GM10248 (cell line): ENCODE data around the gene IL17RD.

Experiments used
- CTCF ChIA-PET: fragments of 300-600 bp; sonication (Branson Sonifier 250); formaldehyde crosslinking; extraction: SDS; loops from one replicate; lab custom pipeline; 2021; ENCODE audit warnings: antibody characterized with exemption; lab: Yijun Ruan, JAX
- POLR2A ChIA-PET: fragments of 350-650 bp; sonication (Branson Sonifier 250); formaldehyde crosslinking; extraction: SDS; loops from one replicate; lab custom pipeline; 2020; ENCODE audit warnings: antibody characterized with exemption; lab: Yijun Ruan, JAX
- DNase-seq: peaks from one replicate; pipeline ENCODE4 v3.0.0; 2012; ENCODE audit errors: extremely low spot score
- TF ChIP-seq, protein P1 (sequence below): IDR thresholded peaks from 2 replicates; pipeline ENCODE4 v1.5.1; 2012; ENCODE audit warnings: mild to moderate bottlenecking, low read depth; ENCODE audit errors: extremely low read depth, missing control alignments, control extremely low read depth

Gene IL17RD

DNA sequence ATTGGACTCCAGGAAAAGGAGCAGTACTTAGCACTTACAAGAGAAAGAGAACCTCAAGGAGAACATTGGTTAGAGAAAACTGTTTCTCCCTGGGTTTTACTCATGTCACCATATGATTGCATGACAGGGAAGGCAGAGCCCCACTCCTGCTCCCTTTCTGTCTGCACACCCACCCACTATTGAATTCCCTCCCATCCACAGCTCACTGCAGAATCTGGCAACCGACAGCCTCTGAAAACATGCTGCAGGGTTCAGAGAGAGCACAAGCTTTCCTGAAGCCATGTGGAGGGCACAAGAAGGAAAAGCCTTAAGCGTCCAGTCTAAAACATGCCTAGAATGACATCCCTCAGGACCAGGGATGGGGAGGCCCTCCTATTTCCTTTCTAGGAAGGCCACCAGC lies 3.0 kb upstream of the IL17RD start:
- TF ChIP-seq, protein P1, sequence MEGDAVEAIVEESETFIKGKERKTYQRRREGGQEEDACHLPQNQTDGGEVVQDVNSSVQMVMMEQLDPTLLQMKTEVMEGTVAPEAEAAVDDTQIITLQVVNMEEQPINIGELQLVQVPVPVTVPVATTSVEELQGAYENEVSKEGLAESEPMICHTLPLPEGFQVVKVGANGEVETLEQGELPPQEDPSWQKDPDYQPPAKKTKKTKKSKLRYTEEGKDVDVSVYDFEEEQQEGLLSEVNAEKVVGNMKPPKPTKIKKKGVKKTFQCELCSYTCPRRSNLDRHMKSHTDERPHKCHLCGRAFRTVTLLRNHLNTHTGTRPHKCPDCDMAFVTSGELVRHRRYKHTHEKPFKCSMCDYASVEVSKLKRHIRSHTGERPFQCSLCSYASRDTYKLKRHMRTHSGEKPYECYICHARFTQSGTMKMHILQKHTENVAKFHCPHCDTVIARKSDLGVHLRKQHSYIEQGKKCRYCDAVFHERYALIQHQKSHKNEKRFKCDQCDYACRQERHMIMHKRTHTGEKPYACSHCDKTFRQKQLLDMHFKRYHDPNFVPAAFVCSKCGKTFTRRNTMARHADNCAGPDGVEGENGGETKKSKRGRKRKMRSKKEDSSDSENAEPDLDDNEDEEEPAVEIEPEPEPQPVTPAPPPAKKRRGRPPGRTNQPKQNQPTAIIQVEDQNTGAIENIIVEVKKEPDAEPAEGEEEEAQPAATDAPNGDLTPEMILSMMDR: no peak
- no peak for DNase-seq
- CTCF ChIA-PET: interaction anchor here (4.2 kb wide), 1 partner anchor 11 kb away, joined by 30 read pairs; no protein-coding TSS in a partner anchor
- POLR2A ChIA-PET: no interaction called here

DNA sequence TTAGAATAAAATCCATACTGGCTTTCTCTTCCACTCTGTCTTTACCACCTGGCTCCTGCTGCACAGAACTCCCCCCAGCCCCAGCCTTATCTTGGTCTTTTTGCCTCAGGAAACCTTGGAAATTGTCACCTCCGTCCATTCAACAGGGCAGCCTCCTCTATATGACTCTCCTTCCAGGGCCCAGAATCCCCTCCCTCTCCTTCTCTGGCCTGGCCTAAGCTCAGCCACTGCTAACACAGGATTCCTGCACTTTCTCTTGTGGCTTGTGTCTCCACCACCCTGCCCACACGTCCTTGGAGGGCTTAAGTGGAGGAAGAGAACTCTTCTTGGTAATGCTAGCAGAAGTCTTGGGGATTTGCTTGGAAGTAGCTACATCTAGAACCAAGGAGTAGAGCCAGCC lies 1.5 kb upstream of the IL17RD start:
- TF ChIP-seq, protein P1: no peak
- POLR2A ChIA-PET: no interaction called here
- DNase-seq: no peak
- CTCF ChIA-PET: no interaction called here

DNA sequence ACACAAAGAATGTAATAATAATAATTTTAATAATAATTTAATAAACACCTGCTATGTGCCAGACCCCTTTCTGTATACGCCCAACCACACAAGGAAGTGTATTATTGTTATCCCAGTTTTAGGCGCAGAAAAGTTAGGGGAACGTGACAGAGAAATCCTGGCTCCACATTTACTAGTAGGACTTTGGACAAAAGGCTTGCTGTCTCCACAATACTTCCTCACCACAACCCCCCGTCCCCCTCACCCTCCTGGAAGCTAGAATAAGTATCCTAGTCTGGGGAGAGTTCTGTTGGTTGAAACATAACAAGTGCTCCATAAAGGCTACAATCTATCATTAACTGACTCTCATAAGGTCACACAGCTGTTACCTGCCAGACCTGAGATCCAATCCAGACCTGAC lies 488 bp upstream of the IL17RD start:
- no peak for DNase-seq
- POLR2A ChIA-PET: no interaction called here
- CTCF ChIA-PET: no interaction called here
- TF ChIP-seq, protein P1: no peak

DNA sequence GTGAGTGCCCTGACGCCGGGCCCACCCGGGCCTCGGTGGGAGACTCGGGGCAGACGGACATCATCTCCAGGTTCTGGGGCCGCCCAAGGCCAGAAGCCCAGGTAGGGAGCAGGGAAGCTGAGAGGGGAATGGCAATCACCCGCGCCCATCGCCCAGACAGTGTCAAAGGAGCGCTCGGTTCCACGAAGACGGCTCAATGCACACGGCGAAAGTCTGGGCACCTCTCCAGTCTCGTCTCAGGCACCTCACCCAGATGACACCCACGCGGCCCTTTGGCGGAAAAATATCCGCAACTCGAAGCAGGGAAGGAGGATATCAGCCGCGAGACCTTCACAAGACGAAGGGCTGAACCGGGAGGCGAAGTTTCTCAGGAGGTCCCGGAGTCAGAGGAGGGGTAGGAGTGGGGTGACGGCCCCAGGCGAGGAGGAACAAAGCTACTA lies 916 bp downstream of the IL17RD start:
- POLR2A ChIA-PET: no interaction called here
- DNase-seq: no peak
- CTCF ChIA-PET: interaction anchor here (1.7 kb wide), 1 partner anchor 10 kb away, joined by 5 read pairs; no protein-coding TSS in a partner anchor
- TF ChIP-seq, protein P1: no peak

DNA sequence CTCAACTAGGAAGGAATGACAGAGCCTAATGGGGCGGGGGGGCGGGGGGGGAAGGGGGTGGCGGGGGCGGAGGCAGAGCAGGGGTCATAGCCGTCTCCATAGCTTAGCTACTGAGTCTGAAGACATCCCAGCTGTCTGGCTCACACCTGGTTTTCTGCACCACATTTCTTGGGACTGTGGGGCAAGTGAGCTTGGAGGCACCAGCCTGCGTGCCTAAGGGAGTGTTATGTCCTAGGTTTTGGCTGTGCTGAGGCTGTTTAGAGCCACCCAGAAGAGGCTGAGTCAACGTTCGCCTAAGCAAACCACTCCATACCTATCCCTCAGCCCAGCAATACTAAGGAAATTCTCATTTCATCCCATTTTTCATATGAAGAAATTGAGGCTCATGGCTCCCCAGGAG lies 1.4 kb downstream of the IL17RD start:
- ChIA-PET CTCF (interaction anchor here (1.7 kb wide), 1 partner anchor 11 kb away, joined by 5 read pairs; no protein-coding TSS in a partner anchor), POLR2A (no interaction called here)
- TF ChIP-seq, protein P1: no peak
- no peak for DNase-seq

DNA sequence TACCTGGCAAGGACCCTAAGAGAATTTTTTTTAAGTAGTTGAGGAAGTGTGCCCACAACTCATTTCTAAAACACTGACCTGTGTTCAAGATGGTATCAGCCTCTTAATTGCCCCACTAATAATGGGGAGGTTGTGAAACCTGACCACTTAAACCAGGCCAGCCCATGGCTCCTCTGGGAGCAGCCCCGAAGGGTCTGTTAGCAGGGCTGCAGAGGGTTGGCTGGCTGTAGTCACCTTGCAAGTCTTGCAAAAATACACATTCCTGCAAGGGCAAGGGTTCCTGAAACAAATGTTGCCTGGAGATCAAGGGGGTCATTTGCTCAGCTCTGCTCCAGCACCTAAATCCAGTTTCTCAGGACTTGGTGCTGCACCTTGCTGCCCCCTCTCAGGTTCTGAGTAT lies 3.2 kb downstream of the IL17RD start:
- ChIA-PET POLR2A (no interaction called here), CTCF (interaction anchor here (0.9 to 1.1 kb wide), 2 partner anchors 8 to 61 kb away, joined by 3 to 5 read pairs; no protein-coding TSS in a partner anchor)
- DNase-seq: no peak
- TF ChIP-seq, protein P1: no peak
